ENCODE results near the gene OR13C8. TPM values are rescaled to one million over a fixed set of nuclear protein-coding genes. Genes with fewer than 3 reads are reported as not detected.
"Not testable (repeated sequence)": the region's sequence is repeated elsewhere in the genome, so short reads cannot be mapped to it uniquely, and the experiment has no call there.

The OR13C8 gene
- total RNA-seq (not detected), polyA plus RNA-seq (not detected)

- Histone ChIP-seq H3K36me3 (ENCODE audit: insufficient read depth) (no peaks in the 10 kb centered on the region), H3K4me3 (ENCODE audit: low read depth, low read length) (no peak within 1 kb of the TSS), H3K27ac (ENCODE audit: low read depth) (no peak within 1 kb of the TSS), H3K4me1 (ENCODE audit: insufficient read depth) (no peaks in the 10 kb centered on the region)
- no peak for DNase-seq (ENCODE audit: extremely low spot score)
- 86% methylated on average over 4 of the region's 4 CpGs for WGBS
Measured at GRCh38 chr9:104568868-104569267, at the start of gene OR13C8. TSS of gene OR13C8 (plus strand) at chr9:104569168. CDS start at chr9:104569168, 0 bp downstream.

DNA sequence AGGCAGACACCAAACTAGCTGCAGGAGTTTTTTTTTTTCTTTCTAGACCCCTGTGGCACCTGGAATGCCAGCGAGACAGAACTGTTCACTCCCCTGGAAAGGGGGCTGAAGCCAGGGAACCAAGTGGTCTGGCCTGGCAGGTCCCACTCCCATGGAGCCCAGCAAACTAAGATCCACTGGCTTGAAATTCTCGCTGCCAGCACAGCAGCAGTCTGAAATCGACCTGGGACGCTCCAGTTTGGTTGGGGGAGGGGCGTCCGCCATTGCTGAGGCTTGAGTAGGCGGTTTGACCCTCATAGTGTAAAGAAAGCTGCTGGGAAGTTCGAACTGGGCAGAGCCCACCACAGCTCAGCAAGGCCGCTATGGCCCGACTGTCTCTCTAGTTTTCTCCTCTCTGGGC, 48.7 kb upstream of the OR13C8 start:
- DNase-seq (ENCODE audit: extremely low spot score); H3K4me3 ChIP-seq (ENCODE audit: low read depth, low read length): not testable (repeated sequence)
- 83% methylated on average over 10 of the region's 10 CpGs for WGBS

GRCh38 chr9:104527109-104527508, 41.9 kb upstream of the OR13C8 start, which contains the start of gene OR13C4:
TSS of gene OR13C4 (minus strand) at chr9:104527209. CDS start at chr9:104527209, 0 bp downstream.
- Histone ChIP-seq H3K4me1 (ENCODE audit: insufficient read depth) (no peaks in the 10 kb centered on the region), H3K36me3 (ENCODE audit: insufficient read depth) (no peaks in the 10 kb centered on the region), H3K4me3 (ENCODE audit: low read depth, low read length) (no peak within 1 kb of the TSS), H3K27ac (ENCODE audit: low read depth) (no peak within 1 kb of the TSS)
- no peak for DNase-seq (ENCODE audit: extremely low spot score)

More for the DNA sequence above, 48.7 kb upstream of the OR13C8 start:
- not testable (repeated sequence) for H3K27ac ChIP-seq (ENCODE audit: low read depth); H3K4me1 ChIP-seq (ENCODE audit: insufficient read depth); H3K36me3 ChIP-seq (ENCODE audit: insufficient read depth)

DNA sequence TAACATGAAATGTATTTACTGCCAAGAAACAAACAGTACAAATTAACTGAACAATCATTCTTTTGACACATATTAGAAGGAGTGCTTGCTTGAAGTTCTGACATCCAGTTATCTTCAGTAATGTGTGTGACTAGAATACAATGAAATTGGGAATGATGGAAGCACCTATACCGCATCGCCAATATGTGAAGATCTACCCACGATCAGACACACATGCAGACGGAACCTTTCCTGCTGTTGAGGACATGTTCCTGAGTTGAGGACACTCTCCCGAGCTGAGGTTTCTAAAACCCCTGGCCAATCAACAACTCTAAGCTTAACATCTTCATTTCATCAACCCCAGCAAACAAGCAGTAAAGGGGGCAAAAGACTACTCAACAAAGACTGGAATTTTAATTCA, 32.2 kb upstream of the OR13C8 start, which contains the start of gene OR13C3:
Gene OR13C3 (minus strand): TSS at position 101 of the 400 bp plus-strand sequence. CDS start 133 bp downstream, outside the sequence.
- H3K4me3 ChIP-seq (ENCODE audit: low read depth, low read length) = no peak within 1 kb of the TSS
- H3K27ac ChIP-seq (ENCODE audit: low read depth) = no peak within 1 kb of the TSS
- H3K4me1 ChIP-seq (ENCODE audit: insufficient read depth) = no peaks in the 10 kb centered on the region
- no peak for DNase-seq (ENCODE audit: extremely low spot score)
- no peaks in the 10 kb centered on the region for H3K36me3 ChIP-seq (ENCODE audit: insufficient read depth)
- WGBS = 89% methylated on average over 5 of the region's 5 CpGs

DNA sequence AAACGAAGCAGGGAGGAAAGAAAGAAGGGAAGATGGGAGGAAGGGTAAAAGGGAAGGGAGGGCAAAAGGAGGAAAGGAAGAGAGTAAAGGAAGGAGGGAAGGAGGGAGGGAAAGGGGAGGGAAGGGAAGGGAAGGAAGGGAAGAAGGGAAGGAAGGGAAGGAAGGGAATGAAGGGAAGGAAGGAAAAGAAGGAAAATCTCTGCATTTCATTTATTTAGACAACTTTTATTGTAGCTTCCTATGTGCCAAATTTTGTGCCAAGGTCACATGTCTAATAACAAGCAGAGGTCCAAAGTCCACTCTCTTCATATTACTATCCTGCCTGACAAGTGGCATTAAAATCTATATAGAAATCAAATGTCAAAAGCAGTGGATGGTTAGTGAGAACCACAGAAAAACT, 29.7 kb upstream of the OR13C8 start:
- Histone ChIP-seq H3K4me1 (ENCODE audit: insufficient read depth) (no peaks in the 10 kb centered on the region), H3K36me3 (ENCODE audit: insufficient read depth) (no peaks in the 10 kb centered on the region), H3K4me3 (ENCODE audit: low read depth, low read length) (no peak overlapping the region), H3K27ac (ENCODE audit: low read depth) (no peak overlapping the region)
- no peak for DNase-seq (ENCODE audit: extremely low spot score)
- WGBS = 36% methylated on average over 1 of the region's 1 CpG

GRCh38 chr9:104544644-104545043, 24.3 kb upstream of the OR13C8 start:
- DNase-seq (ENCODE audit: extremely low spot score) = no peak
- H3K36me3 ChIP-seq (ENCODE audit: insufficient read depth) = no peaks in the 10 kb centered on the region
- H3K4me3 ChIP-seq (ENCODE audit: low read depth, low read length) = no peak overlapping the region
- H3K27ac ChIP-seq (ENCODE audit: low read depth) = no peak overlapping the region
- WGBS = 87% methylated on average over 4 of the region's 4 CpGs
- no peaks in the 10 kb centered on the region for H3K4me1 ChIP-seq (ENCODE audit: insufficient read depth)

DNA sequence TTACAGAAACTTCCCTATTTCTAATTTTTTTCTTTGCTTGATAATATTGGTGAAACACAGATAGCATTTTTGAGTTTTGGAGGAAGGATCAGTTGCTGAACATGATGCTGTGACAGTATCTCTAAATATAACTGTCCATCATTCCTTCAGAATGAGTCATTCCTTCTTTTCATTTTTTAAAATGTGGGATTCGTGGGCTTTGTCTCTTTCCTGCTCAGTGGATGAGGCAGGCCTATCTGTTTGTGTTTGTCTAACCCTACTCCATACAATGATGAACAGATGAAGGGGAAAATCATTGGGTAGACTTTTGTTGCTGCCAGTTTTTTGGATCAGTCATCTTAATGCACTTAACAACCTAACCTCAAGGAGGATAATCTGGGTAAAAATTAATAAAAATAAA, 15.7 kb upstream of the OR13C8 start:
- H3K4me3 ChIP-seq (ENCODE audit: low read depth, low read length) = no peak overlapping the region
- no peak for DNase-seq (ENCODE audit: extremely low spot score)
- H3K36me3 ChIP-seq (ENCODE audit: insufficient read depth) = no peaks in the 10 kb centered on the region
- no peak overlapping the region for H3K27ac ChIP-seq (ENCODE audit: low read depth)
- no peaks in the 10 kb centered on the region for H3K4me1 ChIP-seq (ENCODE audit: insufficient read depth)
- 28% methylated on average over 1 of the region's 1 CpG for WGBS

GRCh38 chr9:104555521-104555920, 13.4 kb upstream of the OR13C8 start:
- no peak overlapping the region for H3K4me3 ChIP-seq (ENCODE audit: low read depth, low read length)
- no peaks in the 10 kb centered on the region for H3K4me1 ChIP-seq (ENCODE audit: insufficient read depth)
- H3K27ac ChIP-seq (ENCODE audit: low read depth) = no peak overlapping the region
- no peak for DNase-seq (ENCODE audit: extremely low spot score)
- WGBS = 91% methylated on average over 1 of the region's 1 CpG
- H3K36me3 ChIP-seq (ENCODE audit: insufficient read depth) = no peaks in the 10 kb centered on the region

DNA sequence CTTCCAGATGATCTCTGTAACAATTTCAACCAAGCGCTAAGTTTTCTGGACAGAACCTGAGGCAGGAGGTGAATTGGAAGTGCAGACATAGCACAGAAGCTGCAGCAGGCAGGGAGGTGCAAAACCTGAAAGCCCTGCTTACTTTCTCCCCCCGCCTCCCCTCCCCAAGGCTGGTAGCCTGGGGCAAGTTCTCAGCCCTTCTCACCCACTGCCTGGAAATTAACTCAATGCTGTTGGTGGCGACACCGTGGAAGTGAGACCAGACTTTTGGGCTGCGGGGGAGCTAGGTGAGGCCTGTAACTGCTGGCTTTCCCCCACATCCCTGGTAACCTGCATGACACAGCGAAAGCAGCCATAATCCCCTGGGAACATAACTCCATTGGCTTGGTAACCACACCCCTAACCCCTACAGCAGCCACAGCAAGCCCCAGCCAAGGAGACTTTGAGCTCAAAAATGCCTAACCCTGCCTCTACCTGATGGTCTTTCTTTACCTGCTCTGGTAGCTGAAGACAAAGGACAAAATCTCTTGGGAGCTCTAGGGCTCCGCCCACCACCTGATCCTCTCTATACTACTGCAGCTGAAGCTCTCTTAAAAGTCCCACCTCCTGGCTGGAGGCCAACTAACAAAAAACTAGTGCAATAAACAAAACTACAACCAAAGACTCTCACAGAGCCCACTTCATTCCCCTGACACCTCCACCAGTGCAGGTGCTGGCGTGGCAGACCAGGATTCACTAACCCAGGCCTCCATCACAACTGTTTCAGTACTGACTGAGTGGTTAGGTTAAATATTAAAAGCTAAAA, 11.9 kb upstream of the OR13C8 start:
- H3K4me3 ChIP-seq (ENCODE audit: low read depth, low read length) = no peak overlapping the region
- H3K36me3 ChIP-seq (ENCODE audit: insufficient read depth) = no peaks in the 10 kb centered on the region
- DNase-seq (ENCODE audit: extremely low spot score) = no peak
- WGBS = 86% methylated on average over 8 of the region's 8 CpGs
- H3K27ac ChIP-seq (ENCODE audit: low read depth) = no peak overlapping the region
- H3K4me1 ChIP-seq (ENCODE audit: insufficient read depth) = no peaks in the 10 kb centered on the region

- 31% methylated on average over 1 of the region's 1 CpG for WGBS
- Histone ChIP-seq H3K4me1 (ENCODE audit: insufficient read depth) (no peaks in the 10 kb centered on the region), H3K27ac (ENCODE audit: low read depth) (no peak overlapping the region), H3K4me3 (ENCODE audit: low read depth, low read length) (no peak overlapping the region), H3K36me3 (ENCODE audit: insufficient read depth) (no peaks in the 10 kb centered on the region)
- DNase-seq (ENCODE audit: extremely low spot score) = no peak
Measured at GRCh38 chr9:104564358-104564757, 4.6 kb upstream of the OR13C8 start.

DNA sequence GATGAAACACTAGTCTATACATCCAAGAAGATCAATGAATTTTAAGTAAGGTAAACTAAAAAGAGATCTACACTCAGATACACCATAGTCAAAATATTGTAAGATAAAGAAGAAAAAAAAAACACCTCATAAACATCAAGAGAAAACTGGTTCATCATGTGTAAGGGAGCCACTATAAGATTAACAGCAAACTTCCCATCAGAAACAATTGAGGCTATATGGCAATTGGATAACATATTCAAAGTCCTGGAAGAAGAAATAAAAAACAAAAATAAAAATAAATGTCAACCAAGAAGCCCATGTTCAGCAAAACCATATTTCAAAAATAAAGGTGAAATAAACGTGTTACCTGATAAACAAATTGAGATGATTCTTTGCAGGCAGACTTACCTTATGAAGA, 3.6 kb downstream of the OR13C8 start:
- WGBS = 64% methylated on average over 1 of the region's 1 CpG
- H3K36me3 ChIP-seq (ENCODE audit: insufficient read depth) = no peaks in the 10 kb centered on the region
- no peak for DNase-seq (ENCODE audit: extremely low spot score)
- H3K4me3 ChIP-seq (ENCODE audit: low read depth, low read length) = no peak overlapping the region
- no peaks in the 10 kb centered on the region for H3K4me1 ChIP-seq (ENCODE audit: insufficient read depth)
- no peak overlapping the region for H3K27ac ChIP-seq (ENCODE audit: low read depth)

DNA sequence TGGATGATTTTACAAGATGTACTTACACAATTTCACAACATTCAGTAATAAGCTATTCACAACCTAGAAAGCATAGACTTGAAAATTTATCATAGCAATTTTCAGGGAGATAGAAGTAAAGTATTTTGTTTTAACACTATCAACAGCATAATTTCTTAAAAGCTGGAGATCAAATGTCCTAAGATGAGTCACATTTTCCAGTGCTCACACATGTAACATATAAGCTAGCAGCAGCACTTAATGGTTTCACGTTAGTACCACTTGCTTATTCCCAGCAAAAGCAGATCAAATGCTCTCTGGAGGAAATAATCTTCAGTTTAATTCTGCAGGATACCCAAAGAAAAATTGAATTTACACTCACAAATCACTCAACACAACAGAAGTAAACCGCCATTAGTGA, 6.5 kb downstream of the OR13C8 start:
- no peaks in the 10 kb centered on the region for H3K4me1 ChIP-seq (ENCODE audit: insufficient read depth)
- H3K4me3 ChIP-seq (ENCODE audit: low read depth, low read length) = no peak overlapping the region
- no peaks in the 10 kb centered on the region for H3K36me3 ChIP-seq (ENCODE audit: insufficient read depth)
- H3K27ac ChIP-seq (ENCODE audit: low read depth) = no peak overlapping the region
- 61% methylated on average over 2 of the region's 2 CpGs for WGBS
- no peak for DNase-seq (ENCODE audit: extremely low spot score)

- DNase-seq (ENCODE audit: extremely low spot score) = no peak
- no peaks in the 10 kb centered on the region for H3K36me3 ChIP-seq (ENCODE audit: insufficient read depth)
- WGBS = 77% methylated on average over 5 of the region's 5 CpGs
Measured at GRCh38 chr9:104577263-104577662, 8.3 kb downstream of the OR13C8 start.

DNA sequence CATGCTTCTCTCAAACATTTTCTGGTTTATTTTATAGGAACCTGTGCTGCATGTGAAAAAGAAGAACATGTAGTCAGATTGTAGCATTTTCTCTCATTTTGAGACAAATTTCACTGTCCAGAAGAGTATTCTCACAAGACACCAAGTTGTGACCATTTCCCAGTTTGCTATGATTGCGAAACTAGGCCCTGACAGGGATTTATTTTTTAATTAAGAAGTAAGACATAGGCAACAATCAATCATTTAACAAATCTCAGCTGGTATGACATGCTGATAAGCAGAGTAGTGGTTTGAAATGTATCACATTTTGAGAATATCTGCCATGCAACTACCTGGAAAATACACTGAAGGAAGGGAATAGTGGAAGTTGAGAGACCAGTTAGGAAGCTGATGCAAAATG, 11.6 kb downstream of the OR13C8 start:
- DNase-seq (ENCODE audit: extremely low spot score) = no peak
- H3K27ac ChIP-seq (ENCODE audit: low read depth) = no peak overlapping the region
- no peaks in the 10 kb centered on the region for H3K4me1 ChIP-seq (ENCODE audit: insufficient read depth)
- H3K4me3 ChIP-seq (ENCODE audit: low read depth, low read length) = no peak overlapping the region
- no peaks in the 10 kb centered on the region for H3K36me3 ChIP-seq (ENCODE audit: insufficient read depth)
- WGBS = 89% methylated on average over 1 of the region's 1 CpG

More at GRCh38 chr9:104577263-104577662, 8.3 kb downstream of the OR13C8 start:
- Histone ChIP-seq H3K27ac (ENCODE audit: low read depth) (no peak overlapping the region), H3K4me1 (ENCODE audit: insufficient read depth) (no peaks in the 10 kb centered on the region), H3K4me3 (ENCODE audit: low read depth, low read length) (no peak overlapping the region)

All from urinary bladder (tissue), 4 donors.